GM12878 (cell line): ENCODE data around the gene THAP10. TPM values are rescaled to one million over a fixed set of nuclear protein-coding genes. Genes with fewer than 3 reads are reported as not detected.

Experiments
- ATAC-seq: fragments of 200-7000 bp; cut with Tn5 transposase; 3 replicates; pipeline ENCODE4 v1.9.1; 2020; ENCODE audit warnings: mild to moderate bottlenecking, moderate library complexity
- BruUV-seq: library from RNA; stranded (reverse); fragments of 400-500 nt; replicated peaks from 2 replicates; lab custom pipeline; 2021; lab: Mats Ljungman, UMichigan
- CTCF ChIA-PET: fragments of 300-600 bp; sonication (Branson Sonifier 250); formaldehyde crosslinking; extraction: SDS; loops from one replicate; lab custom pipeline; 2021; ENCODE audit warnings: inconsistent platforms; lab: Yijun Ruan, JAX
- POLR2A ChIA-PET: fragments of 350-600 bp; formaldehyde crosslinking; extraction: SDS; loops from one replicate; lab custom pipeline; 2021; ENCODE audit warnings: inconsistent platforms; lab: Charles Lee
- RAD21 ChIA-PET: fragments of 300-600 bp; sonication (Branson Sonifier 250); formaldehyde crosslinking; loops from one replicate; lab custom pipeline; 2023; ENCODE audit warnings: antibody characterized with exemption; ENCODE audit not compliant: unreplicated experiment; lab: Charles Lee
- SMC1A ChIA-PET: fragments of 300-600 bp; sonication (Branson Sonifier 250); formaldehyde crosslinking; loops from one replicate; lab custom pipeline; 2023; ENCODE audit not compliant: unreplicated experiment, uncharacterized antibody; lab: Charles Lee
- DNase-seq: peaks from one replicate; pipeline ENCODE4 v3.0.0-alpha.2; 2011; ENCODE audit warnings: low read depth, low spot score
- FAIRE-seq: peaks from 3 replicates; lab custom pipeline; 2011; peaks lifted over from hg19 to GRCh38; lab: Jason Lieb, UNC
- H2AFZ ChIP-seq: 2 replicates; pipeline ENCODE4 v1.6.0; 2011; ENCODE audit warnings: low read depth, low read length, control low read depth; ENCODE audit not compliant: control insufficient read depth
- H3K27ac ChIP-seq: 2 replicates; pipeline ENCODE4 v1.5.1; 2011; ENCODE audit warnings: control low read depth; ENCODE audit not compliant: control insufficient read depth, insufficient read depth
- H3K27me3 ChIP-seq, 2 experiments: replicated peaks in 1 of 2; 2 replicates each; pipeline versions ENCODE4 v1.6.0 to v1.6.1; 2011; ENCODE audit warnings: low read length in 1 of 2; ENCODE audit not compliant: control insufficient read depth in 2 of 2, insufficient read depth in 2 of 2
- H3K36me3 ChIP-seq, 2 experiments: 2 replicates each; pipeline ENCODE4 v1.5.1; 2011; ENCODE audit warnings: low read length in 1 of 2; ENCODE audit not compliant: control insufficient read depth in 2 of 2, insufficient read depth in 2 of 2
- H3K4me1 ChIP-seq: 2 replicates; pipeline ENCODE4 v1.6.1; 2011; ENCODE audit warnings: mild to moderate bottlenecking, low read length, moderate library complexity, mixed read lengths; ENCODE audit not compliant: control insufficient read depth, insufficient read depth
- H3K4me2 ChIP-seq: 2 replicates; pipeline ENCODE4 v1.6.0; 2011; ENCODE audit warnings: control low read depth; ENCODE audit not compliant: control insufficient read depth, insufficient read depth
- H3K4me3 ChIP-seq: fragments of 200-600 bp; sonication (generic); 2 replicates; pipeline ENCODE4 v1.5.1; 2016
- H3K79me2 ChIP-seq: 2 replicates; pipeline ENCODE4 v1.6.0; 2011; ENCODE audit warnings: low read length; ENCODE audit not compliant: control insufficient read depth, insufficient read depth
- H3K9ac ChIP-seq: 2 replicates; pipeline ENCODE4 v1.8.0; 2011; ENCODE audit warnings: low read length, control low read depth, mixed read lengths; ENCODE audit not compliant: control insufficient read depth, insufficient read depth
- H3K9me3 ChIP-seq: replicated peaks from 3 replicates; pipeline ENCODE4 v1.5.1; 2011; ENCODE audit warnings: mild to moderate bottlenecking, low read length; ENCODE audit not compliant: control insufficient read depth, insufficient read depth
- H4K20me1 ChIP-seq: 2 replicates; pipeline ENCODE4 v1.6.0; 2011; ENCODE audit not compliant: control insufficient read depth, insufficient read depth
- ASH2L ChIP-seq: fragments of 300-600, 200-600 bp; sonication (generic); IDR thresholded peaks from 2 replicates; pipeline ENCODE4 v1.6.1; 2017; ENCODE audit warnings: low read depth, mild to moderate bottlenecking, borderline replicate concordance
- CHD1 ChIP-seq: IDR thresholded peaks from 2 replicates; pipeline ENCODE4 v1.6.1; 2012; ENCODE audit warnings: low read depth, low read length, improper control_type of control experiment
- MYC ChIP-seq: IDR thresholded peaks from 2 replicates; pipeline ENCODE4 v1.6.1; 2011; ENCODE audit warnings: mild to moderate bottlenecking, low read length, moderate library complexity, inconsistent platforms; ENCODE audit not compliant: insufficient read depth, insufficient replicate concordance, insufficient read length, severe bottlenecking
- POLR2A ChIP-seq: IDR thresholded peaks from 2 replicates; pipeline ENCODE4 v1.6.1; 2011; ENCODE audit warnings: low read depth, mild to moderate bottlenecking, low read length
- STAT1 ChIP-seq: fragments of 450-650 bp; conservative IDR thresholded peaks from 2 replicates; pipeline ENCODE4 v1.6.1; 2014; ENCODE audit warnings: antibody characterized with exemption, mild to moderate bottlenecking
- WGBS: methylation state at CpG from one replicate; pipeline ENCODE4 v1.1.6; 2016; ENCODE audit warnings: low lambda C conversion rate; ENCODE audit not compliant: insufficient replicate concordance, insufficient coverage; ENCODE audit errors: missing lambda C conversion rate; 5-methylcytosine and 5-hydroxymethylcytosine counted together
- in situ Hi-C: fragments of 300-500 bp; cut with MboI; formaldehyde crosslinking; loops from 9 replicates; pipeline ENCODE4 v1.14.3; 2018; ENCODE audit warnings: mixed read lengths
- intact Hi-C: fragments of 100-400 bp; cut with micrococcal nuclease; formaldehyde crosslinking; loops from one replicate; pipeline ENCODE4 v1.14.2; 2022; ENCODE audit not compliant: unreplicated experiment
- polyA plus RNA-seq, 11 experiments: library from polyadenylated mRNA; depleted of rRNA in 4 of 11; unstranded in 6 of 11; stranded (reverse) in 5 of 11; fragments of >200 nt; fragmentation: Nextera tagmentation in 4 of 11; fragmentation: Illumina TruSeq in 1 of 11; extraction: Ambion mirVana in 4 of 11; extraction: Trizol in 1 of 11; gene quantifications; 1 replicate in 1 of 11; 2 replicates in 10 of 11; pipeline versions ENCODE4 v1.2.1 to v1.2.3, GENCODE V29; 2011 to 2016; ENCODE audit warnings: inconsistent platforms in 2 of 11, missing spikeins in 2 of 11, low read depth in 1 of 11
- total RNA-seq, 4 experiments: library from RNA; depleted of rRNA in 3 of 4; stranded (reverse); fragments of >200 nt in 3 of 4; fragmentation: Illumina TruSeq in 1 of 4; extraction: Trizol in 1 of 4; gene quantifications; 2 replicates each; pipeline versions ENCODE4 v1.2.1 to v1.2.3, GENCODE V29; 2013 to 2021
- TF ChIP-seq, protein P1 (sequence below): fragments of 450-650 bp; IDR thresholded peaks from 2 replicates; pipeline ENCODE4 v1.6.1; 2018; ENCODE audit warnings: mild to moderate bottlenecking, low read depth, moderate library complexity; ENCODE audit not compliant: partially characterized antibody
- TF ChIP-seq, protein P2 (sequence below): fragments of 150-350 bp; IDR thresholded peaks from 2 replicates; pipeline ENCODE4 v1.6.1; 2016; ENCODE audit warnings: low read depth, low read length
- TF ChIP-seq, protein P3 (sequence below): fragments of 450-650 bp; IDR thresholded peaks from 2 replicates; pipeline ENCODE4 v1.6.1; 2017; ENCODE audit warnings: mild to moderate bottlenecking, moderate library complexity

Gene THAP10
- total and polyA plus RNA-seq, 10 of the 15 experiments (the other 5 are each of a cell fraction or from before 2014, with no cell fraction given), result 0.35 to 5.2 (median 1.4) TPM

DNA sequence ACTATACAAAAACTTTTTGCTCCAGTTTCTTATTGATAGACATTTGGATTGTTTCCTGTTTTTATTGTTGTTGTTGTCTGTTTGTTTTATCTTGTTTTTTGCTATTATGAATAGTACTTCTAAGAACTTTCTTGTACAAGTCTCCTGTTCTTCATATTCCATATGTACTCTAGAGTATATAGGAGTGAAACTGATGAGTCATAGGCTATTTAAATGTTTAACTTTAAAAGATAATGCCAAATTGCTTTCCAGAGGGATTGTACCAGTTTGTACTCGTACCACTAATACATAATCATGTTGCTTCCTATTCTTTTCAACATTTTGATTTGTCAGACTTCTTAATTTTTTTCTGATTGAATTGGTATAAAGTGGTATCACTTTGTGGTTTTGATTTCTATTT lies 20.0 kb upstream of the THAP10 start:
- Histone ChIP-seq H4K20me1 (no peaks in the 10 kb centered on the region), H3K27me3 (no peaks in the 10 kb centered on the region), H3K36me3 (peaks cover 0 to 4% of the 10 kb centered on the region in 2 experiments; a peak in 1 of 4 replicates), H3K4me2 (no peak overlapping the region), H3K27ac (no peak overlapping the region), H2AFZ (no peak overlapping the region), H3K79me2 (no peaks in the 10 kb centered on the region), H3K9ac (no peak overlapping the region), H3K4me3 (no peak overlapping the region), H3K4me1 (no peaks in the 10 kb centered on the region), H3K9me3 (peaks cover 12% of the 10 kb centered on the region)
- BruUV-seq, result no TSS peak
- ChIA-PET RAD21 (no interaction called here), CTCF (no interaction called here), POLR2A (no interaction called here), SMC1A (no interaction called here)
- intact Hi-C loops, result no loop called here
- FAIRE-seq (no peak), DNase-seq (no peak), ATAC-seq (no peak)
- TF ChIP-seq, protein P1, sequence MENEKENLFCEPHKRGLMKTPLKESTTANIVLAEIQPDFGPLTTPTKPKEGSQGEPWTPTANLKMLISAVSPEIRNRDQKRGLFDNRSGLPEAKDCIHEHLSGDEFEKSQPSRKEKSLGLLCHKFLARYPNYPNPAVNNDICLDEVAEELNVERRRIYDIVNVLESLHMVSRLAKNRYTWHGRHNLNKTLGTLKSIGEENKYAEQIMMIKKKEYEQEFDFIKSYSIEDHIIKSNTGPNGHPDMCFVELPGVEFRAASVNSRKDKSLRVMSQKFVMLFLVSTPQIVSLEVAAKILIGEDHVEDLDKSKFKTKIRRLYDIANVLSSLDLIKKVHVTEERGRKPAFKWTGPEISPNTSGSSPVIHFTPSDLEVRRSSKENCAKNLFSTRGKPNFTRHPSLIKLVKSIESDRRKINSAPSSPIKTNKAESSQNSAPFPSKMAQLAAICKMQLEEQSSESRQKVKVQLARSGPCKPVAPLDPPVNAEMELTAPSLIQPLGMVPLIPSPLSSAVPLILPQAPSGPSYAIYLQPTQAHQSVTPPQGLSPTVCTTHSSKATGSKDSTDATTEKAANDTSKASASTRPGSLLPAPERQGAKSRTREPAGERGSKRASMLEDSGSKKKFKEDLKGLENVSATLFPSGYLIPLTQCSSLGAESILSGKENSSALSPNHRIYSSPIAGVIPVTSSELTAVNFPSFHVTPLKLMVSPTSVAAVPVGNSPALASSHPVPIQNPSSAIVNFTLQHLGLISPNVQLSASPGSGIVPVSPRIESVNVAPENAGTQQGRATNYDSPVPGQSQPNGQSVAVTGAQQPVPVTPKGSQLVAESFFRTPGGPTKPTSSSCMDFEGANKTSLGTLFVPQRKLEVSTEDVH, result no peak
- TF ChIP-seq POLR2A (no peak), CHD1 (no peak), ASH2L (no peak), STAT1 (no peak), MYC (no peak)
- TF ChIP-seq, protein P2, sequence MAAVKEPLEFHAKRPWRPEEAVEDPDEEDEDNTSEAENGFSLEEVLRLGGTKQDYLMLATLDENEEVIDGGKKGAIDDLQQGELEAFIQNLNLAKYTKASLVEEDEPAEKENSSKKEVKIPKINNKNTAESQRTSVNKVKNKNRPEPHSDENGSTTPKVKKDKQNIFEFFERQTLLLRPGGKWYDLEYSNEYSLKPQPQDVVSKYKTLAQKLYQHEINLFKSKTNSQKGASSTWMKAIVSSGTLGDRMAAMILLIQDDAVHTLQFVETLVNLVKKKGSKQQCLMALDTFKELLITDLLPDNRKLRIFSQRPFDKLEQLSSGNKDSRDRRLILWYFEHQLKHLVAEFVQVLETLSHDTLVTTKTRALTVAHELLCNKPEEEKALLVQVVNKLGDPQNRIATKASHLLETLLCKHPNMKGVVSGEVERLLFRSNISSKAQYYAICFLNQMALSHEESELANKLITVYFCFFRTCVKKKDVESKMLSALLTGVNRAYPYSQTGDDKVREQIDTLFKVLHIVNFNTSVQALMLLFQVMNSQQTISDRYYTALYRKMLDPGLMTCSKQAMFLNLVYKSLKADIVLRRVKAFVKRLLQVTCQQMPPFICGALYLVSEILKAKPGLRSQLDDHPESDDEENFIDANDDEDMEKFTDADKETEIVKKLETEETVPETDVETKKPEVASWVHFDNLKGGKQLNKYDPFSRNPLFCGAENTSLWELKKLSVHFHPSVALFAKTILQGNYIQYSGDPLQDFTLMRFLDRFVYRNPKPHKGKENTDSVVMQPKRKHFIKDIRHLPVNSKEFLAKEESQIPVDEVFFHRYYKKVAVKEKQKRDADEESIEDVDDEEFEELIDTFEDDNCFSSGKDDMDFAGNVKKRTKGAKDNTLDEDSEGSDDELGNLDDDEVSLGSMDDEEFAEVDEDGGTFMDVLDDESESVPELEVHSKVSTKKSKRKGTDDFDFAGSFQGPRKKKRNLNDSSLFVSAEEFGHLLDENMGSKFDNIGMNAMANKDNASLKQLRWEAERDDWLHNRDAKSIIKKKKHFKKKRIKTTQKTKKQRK, result no peak
- TF ChIP-seq, protein P3, sequence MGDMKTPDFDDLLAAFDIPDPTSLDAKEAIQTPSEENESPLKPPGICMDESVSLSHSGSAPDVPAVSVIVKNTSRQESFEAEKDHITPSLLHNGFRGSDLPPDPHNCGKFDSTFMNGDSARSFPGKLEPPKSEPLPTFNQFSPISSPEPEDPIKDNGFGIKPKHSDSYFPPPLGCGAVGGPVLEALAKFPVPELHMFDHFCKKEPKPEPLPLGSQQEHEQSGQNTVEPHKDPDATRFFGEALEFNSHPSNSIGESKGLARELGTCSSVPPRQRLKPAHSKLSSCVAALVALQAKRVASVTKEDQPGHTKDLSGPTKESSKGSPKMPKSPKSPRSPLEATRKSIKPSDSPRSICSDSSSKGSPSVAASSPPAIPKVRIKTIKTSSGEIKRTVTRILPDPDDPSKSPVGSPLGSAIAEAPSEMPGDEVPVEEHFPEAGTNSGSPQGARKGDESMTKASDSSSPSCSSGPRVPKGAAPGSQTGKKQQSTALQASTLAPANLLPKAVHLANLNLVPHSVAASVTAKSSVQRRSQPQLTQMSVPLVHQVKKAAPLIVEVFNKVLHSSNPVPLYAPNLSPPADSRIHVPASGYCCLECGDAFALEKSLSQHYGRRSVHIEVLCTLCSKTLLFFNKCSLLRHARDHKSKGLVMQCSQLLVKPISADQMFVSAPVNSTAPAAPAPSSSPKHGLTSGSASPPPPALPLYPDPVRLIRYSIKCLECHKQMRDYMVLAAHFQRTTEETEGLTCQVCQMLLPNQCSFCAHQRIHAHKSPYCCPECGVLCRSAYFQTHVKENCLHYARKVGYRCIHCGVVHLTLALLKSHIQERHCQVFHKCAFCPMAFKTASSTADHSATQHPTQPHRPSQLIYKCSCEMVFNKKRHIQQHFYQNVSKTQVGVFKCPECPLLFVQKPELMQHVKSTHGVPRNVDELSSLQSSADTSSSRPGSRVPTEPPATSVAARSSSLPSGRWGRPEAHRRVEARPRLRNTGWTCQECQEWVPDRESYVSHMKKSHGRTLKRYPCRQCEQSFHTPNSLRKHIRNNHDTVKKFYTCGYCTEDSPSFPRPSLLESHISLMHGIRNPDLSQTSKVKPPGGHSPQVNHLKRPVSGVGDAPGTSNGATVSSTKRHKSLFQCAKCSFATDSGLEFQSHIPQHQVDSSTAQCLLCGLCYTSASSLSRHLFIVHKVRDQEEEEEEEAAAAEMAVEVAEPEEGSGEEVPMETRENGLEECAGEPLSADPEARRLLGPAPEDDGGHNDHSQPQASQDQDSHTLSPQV, result no peak
- in situ Hi-C loops, result no loop called here
- 0% methylated on average over 1 of the region's 1 CpG for WGBS
